GM18907 (cell line): Measurements from ENCODE around the gene PTN.
"Not testable (repeated sequence)": the region's sequence is repeated elsewhere in the genome, so short reads cannot be mapped to it uniquely, and the experiment has no call there.

ENCODE experiments used
- ATAC-seq: cut with Tn5 transposase; IDR thresholded peaks from one replicate; pipeline ENCODE4 v1.9.1; 2021; ENCODE audit warnings: mild to moderate bottlenecking, moderate library complexity; ENCODE audit not compliant: unreplicated experiment

Gene PTN

DNA sequence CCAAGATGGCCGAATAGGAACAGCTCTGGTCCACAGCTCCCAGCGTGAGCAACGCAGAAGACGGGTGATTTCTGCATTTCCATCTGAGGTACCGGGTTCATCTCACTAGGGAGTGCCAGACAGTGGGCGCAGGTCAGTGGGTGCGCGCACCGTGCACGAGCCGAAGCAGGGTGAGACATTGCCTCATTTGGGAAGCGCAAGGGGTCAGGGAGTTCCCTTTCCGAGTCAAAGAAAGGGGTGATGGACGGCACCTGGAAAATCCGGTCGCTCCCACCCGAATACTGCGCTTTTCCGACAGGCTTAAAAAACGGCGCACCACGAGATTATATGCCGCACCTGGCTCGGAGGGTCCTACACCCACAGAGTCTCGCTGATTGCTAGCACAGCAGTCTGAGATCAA lies 161.9 kb downstream of the PTN start:
- ATAC-seq: not testable (repeated sequence)
